ENCODE measurements around the gene RFESD. TPM values are rescaled to one million over a fixed set of nuclear protein-coding genes. Genes with fewer than 3 reads are reported as not detected.

The RFESD gene
- total and polyA plus RNA-seq, 10 of the 15 experiments (the other 5 are each of a cell fraction or from before 2014, with no cell fraction given) = 1.9 to 14.7 (median 4.9) TPM

GRCh38 chr5:95690333-95690732 lies 43.8 kb downstream of the RFESD start:
- ATAC-seq (no peak), FAIRE-seq (no peak), DNase-seq (ENCODE audit: low read depth, low spot score) (no peak)
- no peaks in the 10 kb centered on the region for H3K27me3 ChIP-seq (replicated peaks in 1 of 2; ENCODE audit: control insufficient read depth in 2 of 2, insufficient read depth in 2 of 2, low read length in 1 of 2)
- H3K9me3 ChIP-seq (replicated peaks; ENCODE audit: control insufficient read depth, insufficient read depth, low read length) = no peaks in the 10 kb centered on the region
- H4K20me1 ChIP-seq (ENCODE audit: control insufficient read depth, insufficient read depth) = no peaks in the 10 kb centered on the region
- ChIA-PET SMC1A (ENCODE audit: uncharacterized antibody, unreplicated experiment) (interaction anchor here (1.1 kb wide), 1 partner anchor 20 kb away, joined by 3 read pairs; no protein-coding TSS in a partner anchor), RAD21 (ENCODE audit: unreplicated experiment) (no interaction called here), CTCF (no interaction called here), POLR2A (interaction anchor here (0.7 to 1.5 kb wide), 2 partner anchors 10 to 67 kb away, joined by 3 to 5 read pairs; no protein-coding TSS in a partner anchor)
- in situ Hi-C loops (cut with MboI) (no loop called here), intact Hi-C loops (cut with micrococcal nuclease; ENCODE audit: unreplicated experiment) (no loop called here)
- H3K9ac ChIP-seq (ENCODE audit: control insufficient read depth, insufficient read depth, low read length) = no peak overlapping the region
- H3K36me3 ChIP-seq (ENCODE audit: control insufficient read depth in 2 of 2, insufficient read depth in 2 of 2, low read length in 1 of 2) = no peaks in the 10 kb centered on the region
- H3K4me2 ChIP-seq (ENCODE audit: control insufficient read depth, insufficient read depth) = no peak overlapping the region
- H3K27ac ChIP-seq (ENCODE audit: control insufficient read depth, insufficient read depth) = no peak overlapping the region
- H2AFZ ChIP-seq (ENCODE audit: control insufficient read depth, low read depth, low read length) = no peak overlapping the region
- no TSS peak for BruUV-seq (replicated peaks)
- H3K79me2 ChIP-seq (ENCODE audit: control insufficient read depth, insufficient read depth, low read length) = no peaks in the 10 kb centered on the region
- H3K4me1 ChIP-seq (ENCODE audit: control insufficient read depth, insufficient read depth, low read length) = no peaks in the 10 kb centered on the region
- H3K4me3 ChIP-seq = no peak overlapping the region
- TF ChIP-seq E2F4 (IDR thresholded peaks at IDR 0.05; ENCODE audit: low read depth, low read length) (no peak), RELA (IDR thresholded peaks at IDR 0.05; ENCODE audit: borderline replicate concordance, partially characterized antibody) (no peak), MEF2B (IDR thresholded peaks at IDR 0.05; ENCODE audit: partially characterized antibody, poor library complexity, severe bottlenecking) (no peak), HDAC6 (IDR thresholded peaks at IDR 0.05; ENCODE audit: unreplicated experiment) (no peak), NR2F1 (conservative IDR thresholded peaks at IDR 0.05) (no peak), CUX1 (IDR thresholded peaks at IDR 0.05; ENCODE audit: insufficient replicate concordance, low read depth, low read length) (no peak), YY1 (IDR thresholded peaks at IDR 0.05; ENCODE audit: low read depth, low read length) (no peak), DPF2 (IDR thresholded peaks at IDR 0.05) (no peak), ASH2L (IDR thresholded peaks at IDR 0.05; ENCODE audit: borderline replicate concordance, low read depth) (no peak), NKRF (conservative IDR thresholded peaks at IDR 0.05) (no peak), SMC3 (IDR thresholded peaks at IDR 0.05; ENCODE audit: borderline replicate concordance, low read length) (no peak), SRF (IDR thresholded peaks at IDR 0.05; ENCODE audit: low read depth in 2 of 2, low read length in 2 of 2) (no peak), ZNF687 (IDR thresholded peaks at IDR 0.05) (no peak)

Measured in GM12878 (cell line).